DMS 273 (cell line): ENCODE data around the gene TIMMDC1.
"Not testable (repeated sequence)": the region's sequence is repeated elsewhere in the genome, so short reads cannot be mapped to it uniquely, and the experiment has no call there.

Experiments
- DNase-seq: peaks from one replicate; lab custom pipeline; 2025; ENCODE audit not compliant: unreplicated experiment; lab: John Stamatoyannopoulos, UW

The TIMMDC1 gene

DNA sequence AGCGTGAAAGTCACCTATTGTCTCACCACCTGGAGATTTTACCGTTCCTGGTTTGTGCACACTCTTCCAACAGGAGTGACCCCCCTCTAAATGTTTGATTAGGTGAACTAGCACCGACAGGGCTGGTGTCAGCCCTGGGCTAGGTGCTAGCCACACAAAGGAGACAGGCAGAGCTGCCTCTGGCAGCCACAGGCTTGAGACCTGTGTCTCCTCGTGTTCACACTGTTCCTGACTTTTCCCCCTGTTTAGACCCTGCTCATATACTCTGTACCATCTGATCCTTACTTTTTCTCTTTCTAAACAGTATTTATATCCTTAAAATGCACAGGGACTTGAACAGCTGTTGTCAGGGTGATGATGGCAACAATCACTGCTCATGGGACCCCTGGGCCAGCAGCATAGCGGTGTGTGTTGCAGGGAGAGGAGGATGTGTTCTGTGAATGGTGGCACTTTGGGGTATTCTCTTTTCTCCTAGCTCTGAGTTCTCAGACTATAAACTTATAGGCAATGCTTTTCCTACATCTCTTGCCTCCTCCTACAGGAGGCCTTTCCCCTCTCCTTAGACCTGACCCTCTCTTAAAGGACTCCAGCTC is 55.6 kb downstream of the TIMMDC1 start:
- DNase-seq, result no peak

DNA sequence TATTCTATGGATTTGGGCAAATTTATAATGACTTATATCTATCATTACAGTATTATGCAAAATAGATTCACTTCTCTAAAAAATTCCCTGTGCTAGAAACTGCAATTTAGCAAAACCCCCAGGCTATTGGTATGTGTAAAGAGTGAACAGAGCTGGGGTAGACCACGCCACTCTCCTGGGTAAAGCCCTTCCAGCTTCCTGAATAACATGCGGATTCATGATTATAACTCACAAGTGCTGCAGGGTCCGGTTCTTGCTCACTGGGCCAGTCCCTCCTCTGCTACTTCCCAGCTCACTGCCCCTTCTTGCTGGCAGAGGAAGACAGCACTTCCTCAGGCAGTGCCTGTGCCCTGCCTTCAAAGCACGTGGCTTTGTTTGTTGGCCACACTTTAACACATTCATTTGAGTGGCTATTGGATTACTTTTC is 57.0 kb downstream of the TIMMDC1 start:
- DNase-seq, result no peak

GRCh38 chr3:119555929-119556328 is 57.6 kb downstream of the TIMMDC1 start:
- no peak for DNase-seq

- no peak for DNase-seq
Observed at GRCh38 chr3:119557192-119557876, 59.0 kb downstream of the TIMMDC1 start.

DNA sequence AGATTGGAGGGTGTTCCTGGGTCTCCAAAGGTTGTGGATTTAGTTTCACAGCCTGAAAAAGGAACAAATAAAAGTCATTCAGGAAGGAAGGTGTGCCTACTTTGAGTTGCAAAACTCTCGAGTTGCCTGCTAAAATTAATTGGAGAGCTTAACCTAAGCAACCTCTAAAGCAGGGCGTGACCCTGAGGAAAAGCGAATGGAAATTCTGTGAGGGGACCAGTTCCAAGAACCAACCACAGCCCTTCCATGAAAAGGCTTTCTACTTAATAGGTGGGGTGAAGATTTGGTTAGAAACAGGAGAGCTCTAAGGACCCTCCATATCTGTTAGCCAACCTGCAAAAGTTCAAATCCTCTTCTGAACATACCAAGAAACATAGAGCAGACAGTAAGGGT is 59.5 kb downstream of the TIMMDC1 start:
- no peak for DNase-seq

DNA sequence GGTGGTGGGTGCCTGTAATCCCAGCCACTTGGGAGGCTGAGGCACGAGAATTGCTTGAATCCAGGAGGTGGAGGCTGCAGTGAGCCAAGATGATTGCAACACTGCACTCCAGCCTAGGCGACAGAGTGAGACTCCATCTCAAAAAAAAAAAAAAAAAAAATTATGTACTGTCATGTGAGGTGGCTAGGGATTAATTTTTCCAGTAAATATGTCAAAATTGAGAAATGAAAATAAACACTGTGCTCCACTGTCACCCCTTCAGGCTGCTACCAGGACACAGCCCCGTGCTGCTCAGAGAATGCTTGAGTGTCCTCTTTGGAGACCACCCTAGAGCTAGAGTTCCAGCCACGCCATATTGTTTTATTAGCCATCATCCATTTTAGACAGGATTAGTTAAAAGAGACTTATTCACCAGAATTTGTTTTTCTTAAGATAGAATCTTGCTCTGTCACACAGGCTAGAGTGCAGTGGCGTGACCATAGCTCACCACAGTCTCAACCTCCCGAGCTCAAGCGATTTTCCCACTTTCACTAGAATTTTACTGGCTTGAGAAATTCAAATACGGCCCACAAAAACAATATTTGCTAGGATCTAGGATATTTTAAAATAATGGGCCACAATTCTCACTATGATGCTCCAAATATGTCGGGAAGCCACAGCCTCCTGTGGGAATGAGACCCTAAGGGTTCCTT is 60.4 kb downstream of the TIMMDC1 start:
- DNase-seq, result no peak

- DNase-seq, result peak; percentile 66
Observed at GRCh38 chr3:119559441-119559963, 61.2 kb downstream of the TIMMDC1 start, which contains the start of gene CD80. Gene CD80, minus strand, starts transcription at chr3:119559614. Its CDS starts 1,886 bp downstream, at chr3:119557728.

- DNase-seq, result no peak
Observed at GRCh38 chr3:119560160-119560559, 61.8 kb downstream of the TIMMDC1 start.

DNA sequence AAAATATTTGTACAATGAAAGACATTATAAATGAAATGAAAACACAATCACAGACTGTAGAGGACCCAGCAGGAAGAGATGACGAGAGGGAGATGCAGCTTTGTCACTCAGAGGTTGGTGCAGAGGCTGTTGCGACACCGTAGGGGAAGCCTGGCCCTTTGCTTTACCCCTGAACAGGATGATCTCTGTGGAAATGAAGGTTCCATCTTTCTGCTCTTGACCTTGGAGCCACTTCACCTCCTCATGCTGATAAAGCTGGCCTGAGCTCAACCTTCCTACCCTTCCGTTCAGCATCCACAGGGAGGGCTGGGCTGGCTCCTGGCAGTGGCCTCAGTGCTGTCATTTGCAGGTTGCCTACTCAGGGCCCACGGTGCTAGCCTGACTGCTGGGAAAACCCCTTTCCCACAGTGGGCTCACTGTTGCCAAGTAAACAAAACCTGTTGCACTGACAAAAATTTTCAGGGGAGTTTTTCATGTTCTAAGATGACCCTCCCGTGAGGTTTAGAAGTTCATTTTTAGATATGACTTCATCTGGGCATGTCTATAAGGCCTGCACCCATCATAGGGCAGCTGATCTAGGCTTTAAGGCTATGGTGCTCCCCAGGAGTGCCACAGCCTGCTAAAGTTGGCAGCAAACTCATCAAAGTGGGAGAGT is 64.1 kb downstream of the TIMMDC1 start:
- DNase-seq, result no peak

GRCh38 chr3:119563334-119563733 is 65.0 kb downstream of the TIMMDC1 start:
- not testable (repeated sequence) for DNase-seq

- no peak for DNase-seq
Observed at GRCh38 chr3:119569156-119569555, 70.8 kb downstream of the TIMMDC1 start.

GRCh38 chr3:119570229-119570628 is 71.9 kb downstream of the TIMMDC1 start:
- DNase-seq, result no peak

GRCh38 chr3:119571230-119571629 is 72.9 kb downstream of the TIMMDC1 start:
- DNase-seq, result no peak

DNA sequence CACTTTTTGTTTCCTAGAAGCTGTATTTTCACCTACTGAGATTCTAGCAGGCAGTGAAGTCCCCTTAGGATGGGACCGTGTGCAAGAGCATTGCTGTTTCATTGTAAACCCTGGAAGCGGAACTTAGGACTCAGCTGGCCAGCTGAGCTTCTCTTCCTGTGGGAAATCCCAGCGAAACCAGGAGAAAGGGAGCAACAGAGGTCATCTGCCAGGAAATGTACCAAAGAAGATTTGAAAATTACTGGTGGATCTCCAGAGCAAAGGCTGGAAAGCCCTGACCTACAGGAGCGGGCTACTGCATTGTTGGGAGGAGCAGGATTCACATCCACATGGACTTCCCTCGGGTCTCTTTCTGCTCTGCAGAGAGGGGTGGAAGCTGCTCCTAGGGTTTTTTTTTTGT is 73.3 kb downstream of the TIMMDC1 start:
- DNase-seq, result no peak
